Esophagus squamous epithelium (tissue), 5 donors: ENCODE measurements around the gene CYS1. TPM values are rescaled to one million over a fixed set of nuclear protein-coding genes. Genes with fewer than 3 reads are reported as not detected.

Experiments used
- DNase-seq: peaks from one replicate; lab custom pipeline; 2025; lab: John Stamatoyannopoulos, UW
- H3K27ac ChIP-seq, 4 donors: fragments of 200-600 bp; sonication (generic); one replicate each; pipeline ENCODE4 v1.5.1; 2016 to 2019; ENCODE audit warnings: mild to moderate bottlenecking in 1 of 4
- H3K27me3 ChIP-seq, 4 donors: fragments of 200-600 bp; sonication (generic); 1 replicate in 3 of 4; 2 replicates in 1 of 4; pipeline versions ENCODE4 v1.5.1 to v1.6.0; 2017 to 2021; ENCODE audit warnings: antibody characterized with exemption in 1 of 4
- H3K36me3 ChIP-seq, 3 donors: fragments of 200-600 bp; sonication (generic); one replicate each; pipeline ENCODE4 v1.5.1; 2016 to 2019
- H3K4me1 ChIP-seq, 3 donors: fragments of 200-600 bp; sonication (generic); one replicate each; pipeline ENCODE4 v1.5.1; 2017 to 2019
- H3K4me3 ChIP-seq, 4 donors: fragments of 200-600 bp; sonication (generic); 1 replicate in 3 of 4; 2 replicates in 1 of 4; pipeline ENCODE4 v1.5.1; 2016 to 2019; ENCODE audit warnings: mild to moderate bottlenecking in 2 of 4, moderate library complexity in 1 of 4
- H3K9me3 ChIP-seq, 3 donors: fragments of 200-600 bp; sonication (generic); one replicate each; pipeline ENCODE4 v1.5.1; 2016 to 2019
- POLR2A ChIP-seq, 4 donors: fragments of 450-650 bp; IDR thresholded peaks; one replicate each; pipeline ENCODE4 v1.6.1; 2017; ENCODE audit warnings: antibody characterized with exemption in 4 of 4, mild to moderate bottlenecking in 4 of 4, moderate library complexity in 3 of 4
- WGBS, 2 donors: methylation state at CpG; one replicate each; pipeline ENCODE4 v1.1.5; 2018; 5-methylcytosine and 5-hydroxymethylcytosine counted together
- intact Hi-C: fragments of 100-400 bp; cut with DNase I; formaldehyde crosslinking; loops from one replicate; pipeline ENCODE4 v1.15.0; 2022
- total RNA-seq, 4 donors: library from RNA; depleted of rRNA; stranded (reverse); fragments of >200 nt; gene quantifications; one replicate each; pipeline ENCODE4 v1.1.0, GENCODE V29; 2016
- TF ChIP-seq, protein P1 (sequence below), 6 experiments: fragments of 450-650 bp in 4 of 6; fragments of 200-600 bp in 2 of 6; sonication (generic) in 2 of 6; IDR thresholded peaks; one replicate each; pipeline ENCODE4 v1.5.1; 2016 to 2019; ENCODE audit warnings: antibody characterized with exemption in 6 of 6, mild to moderate bottlenecking in 4 of 6, moderate library complexity in 4 of 6
- donor health status: DM: yes; HTN: yes; CAD: no.

CYS1 gene
- total RNA-seq, 4 donors from 2014 or later: 0.09 to 2.5 (median 0.80) TPM

DNA sequence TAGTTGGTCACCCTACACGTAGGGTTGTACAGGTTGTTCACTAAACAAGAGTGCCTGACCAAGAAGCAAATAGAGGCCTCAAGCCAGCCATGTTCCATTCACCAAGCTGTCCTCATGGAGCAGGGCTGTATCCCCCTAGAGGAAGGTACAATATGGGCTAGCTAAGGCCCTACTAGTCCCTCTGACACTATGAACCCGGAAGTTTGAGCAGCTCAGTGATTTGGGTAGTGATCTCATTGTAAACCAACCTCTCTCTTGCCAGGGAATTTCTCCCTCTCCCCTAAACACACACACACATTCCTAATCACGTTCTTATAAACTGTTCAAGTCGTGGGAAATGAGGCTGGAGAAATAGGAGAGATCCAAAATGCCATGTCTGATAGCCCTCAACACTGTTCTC, 6.7 kb upstream of the CYS1 start:
- DNase-seq: no peak
- Histone ChIP-seq H3K27ac (no peak overlapping the region), H3K9me3 (no peaks in the 10 kb centered on the region), H3K27me3 (peaks cover 0 to 69% (median 8%) of the 10 kb centered on the region in 4 donors), H3K4me3 (no peak overlapping the region), H3K36me3 (no peaks in the 10 kb centered on the region), H3K4me1 (peaks cover 0 to 11% (median 6%) of the 10 kb centered on the region in 3 donors)
- TF ChIP-seq, protein P1, sequence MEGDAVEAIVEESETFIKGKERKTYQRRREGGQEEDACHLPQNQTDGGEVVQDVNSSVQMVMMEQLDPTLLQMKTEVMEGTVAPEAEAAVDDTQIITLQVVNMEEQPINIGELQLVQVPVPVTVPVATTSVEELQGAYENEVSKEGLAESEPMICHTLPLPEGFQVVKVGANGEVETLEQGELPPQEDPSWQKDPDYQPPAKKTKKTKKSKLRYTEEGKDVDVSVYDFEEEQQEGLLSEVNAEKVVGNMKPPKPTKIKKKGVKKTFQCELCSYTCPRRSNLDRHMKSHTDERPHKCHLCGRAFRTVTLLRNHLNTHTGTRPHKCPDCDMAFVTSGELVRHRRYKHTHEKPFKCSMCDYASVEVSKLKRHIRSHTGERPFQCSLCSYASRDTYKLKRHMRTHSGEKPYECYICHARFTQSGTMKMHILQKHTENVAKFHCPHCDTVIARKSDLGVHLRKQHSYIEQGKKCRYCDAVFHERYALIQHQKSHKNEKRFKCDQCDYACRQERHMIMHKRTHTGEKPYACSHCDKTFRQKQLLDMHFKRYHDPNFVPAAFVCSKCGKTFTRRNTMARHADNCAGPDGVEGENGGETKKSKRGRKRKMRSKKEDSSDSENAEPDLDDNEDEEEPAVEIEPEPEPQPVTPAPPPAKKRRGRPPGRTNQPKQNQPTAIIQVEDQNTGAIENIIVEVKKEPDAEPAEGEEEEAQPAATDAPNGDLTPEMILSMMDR (IDR thresholded peaks at IDR 0.05): no peak
- TF ChIP-seq POLR2A (IDR thresholded peaks at IDR 0.05): no peak
- intact Hi-C loops: no loop called here
- 30 to 44% methylated on average over 3 to 4 of the region's 4 CpGs for WGBS, 2 donors

- Histone ChIP-seq H3K4me3 (no peak overlapping the region), H3K9me3 (no peaks in the 10 kb centered on the region), H3K4me1 (peaks cover 1 to 9% (median 2%) of the 10 kb centered on the region in 3 donors), H3K27ac (no peak overlapping the region), H3K27me3 (peaks cover under 1 to 69% (median 7%) of the 10 kb centered on the region in 4 donors), H3K36me3 (no peaks in the 10 kb centered on the region)
- intact Hi-C loops: no loop called here
- 85 to 94% methylated on average over 7 to 10 of the region's 11 CpGs for WGBS, 2 donors
- TF ChIP-seq POLR2A (IDR thresholded peaks at IDR 0.05): no peak
- TF ChIP-seq, protein P1 (IDR thresholded peaks at IDR 0.05): no peak
- no peak for DNase-seq
Observed at GRCh38 chr2:10085668-10086059, 5.5 kb upstream of the CYS1 start.

DNA sequence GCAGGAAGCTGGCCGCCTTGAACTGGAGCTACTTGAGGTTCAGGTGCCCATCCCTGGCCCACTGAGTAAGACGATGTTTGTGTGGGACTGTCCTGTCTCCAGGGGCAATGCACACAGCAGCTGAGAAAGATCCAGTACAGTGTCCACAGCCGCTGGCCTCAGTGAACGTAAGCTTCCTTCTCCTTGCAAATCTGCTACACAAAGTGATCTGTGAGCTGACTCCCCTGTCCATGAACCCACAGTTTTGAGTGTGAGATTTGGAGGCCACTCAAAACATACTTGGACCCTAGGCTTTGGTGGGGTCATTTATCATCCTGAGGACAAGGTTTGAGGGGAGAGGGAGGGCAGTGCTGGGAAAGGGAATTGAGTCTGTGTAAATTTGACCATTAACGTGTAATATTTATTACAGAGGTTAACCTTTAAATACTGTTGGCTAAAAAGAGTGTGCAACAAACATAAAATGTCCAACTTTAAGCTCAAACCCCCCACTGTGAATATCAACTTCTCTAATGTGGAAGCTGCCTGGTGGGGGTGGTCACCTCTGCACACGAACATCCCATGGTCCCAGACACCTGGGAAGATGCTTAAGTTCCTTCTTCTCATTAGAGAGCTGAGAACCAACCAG, 4.9 kb upstream of the CYS1 start:
- no peaks in the 10 kb centered on the region for H3K9me3 ChIP-seq
- intact Hi-C loops: no loop called here
- peaks cover 3 to 70% (median 10%) of the 10 kb centered on the region in 4 donors for H3K27me3 ChIP-seq
- H3K27ac ChIP-seq: no peak overlapping the region
- 53 to 79% methylated on average over 2 to 5 of the region's 6 CpGs for WGBS, 2 donors
- H3K36me3 ChIP-seq: no peaks in the 10 kb centered on the region
- no peak for DNase-seq
- no peak overlapping the region for H3K4me3 ChIP-seq
- H3K4me1 ChIP-seq: peaks cover 5 to 13% (median 6%) of the 10 kb centered on the region in 3 donors
- no peak for TF ChIP-seq POLR2A (IDR thresholded peaks at IDR 0.05)
- TF ChIP-seq, protein P1 (IDR thresholded peaks at IDR 0.05): no peak

GRCh38 chr2:10084223-10084865, 4.1 kb upstream of the CYS1 start:
- H3K27ac ChIP-seq: no peak overlapping the region
- peaks cover 3 to 70% (median 10%) of the 10 kb centered on the region in 4 donors for H3K27me3 ChIP-seq
- TF ChIP-seq POLR2A (IDR thresholded peaks at IDR 0.05): no peak
- TF ChIP-seq, protein P1 (IDR thresholded peaks at IDR 0.05): no peak
- DNase-seq: no peak
- intact Hi-C loops: no loop called here
- H3K9me3 ChIP-seq: no peaks in the 10 kb centered on the region
- no peaks in the 10 kb centered on the region for H3K36me3 ChIP-seq
- H3K4me3 ChIP-seq: no peak overlapping the region
- 67 to 74% methylated on average over 12 of the region's 12 CpGs for WGBS, 2 donors
- H3K4me1 ChIP-seq: peaks cover 5 to 19% (median 15%) of the 10 kb centered on the region in 3 donors

DNA sequence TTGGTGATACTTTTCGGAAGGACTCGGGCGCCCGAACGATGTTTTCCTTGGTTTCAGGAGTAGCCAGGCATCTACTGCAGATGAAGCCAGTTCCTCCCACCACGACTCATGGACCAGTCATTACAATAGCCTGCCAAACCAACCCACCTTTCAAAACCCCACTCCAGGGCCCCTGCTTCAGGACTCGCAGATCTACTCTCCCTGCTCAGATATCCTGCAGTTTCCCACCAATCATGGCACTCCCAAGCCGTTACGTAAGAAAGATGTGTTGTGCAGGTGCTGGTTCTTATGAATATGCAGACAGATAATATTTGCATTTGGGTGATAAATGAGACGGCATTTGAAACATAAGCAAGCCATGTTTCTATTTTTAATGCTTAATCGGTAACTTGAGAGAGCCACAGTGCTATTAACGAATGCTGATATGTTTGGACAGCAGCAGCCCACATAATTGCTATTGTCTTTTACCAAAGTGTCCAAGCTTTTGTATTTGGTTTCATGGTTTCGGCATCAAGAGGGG, 3.5 kb upstream of the CYS1 start:
- Histone ChIP-seq H3K27me3 (peaks cover 3 to 73% (median 10%) of the 10 kb centered on the region in 4 donors), H3K4me1 (peaks cover 8 to 25% (median 17%) of the 10 kb centered on the region in 3 donors), H3K4me3 (no peak overlapping the region), H3K27ac (no peak overlapping the region), H3K36me3 (no peaks in the 10 kb centered on the region), H3K9me3 (no peaks in the 10 kb centered on the region)
- TF ChIP-seq, protein P1 (IDR thresholded peaks at IDR 0.05): no peak
- no peak for TF ChIP-seq POLR2A (IDR thresholded peaks at IDR 0.05)
- DNase-seq: no peak
- intact Hi-C loops: no loop called here
- WGBS, 2 donors: 65 to 69% methylated on average over 13 of the region's 13 CpGs
